ENCODE measurements around the gene OXT. TPM values are rescaled to one million over a fixed set of nuclear protein-coding genes. Genes with fewer than 3 reads are reported as not detected.

The OXT gene
- total and polyA plus RNA-seq, 9 donors, result 0.61 to 0.86 TPM; not detected in 7

- TF ChIP-seq POLR2A (IDR thresholded peaks at IDR 0.05) (no peak), CTCF (IDR thresholded peaks at IDR 0.05) (no peak), EP300 (IDR thresholded peaks at IDR 0.05) (no peak)
- no peaks in the 10 kb centered on the region for H3K27me3 ChIP-seq
- DNase-seq, result no peak
Measured at GRCh38 chr20:3082306-3082951, 11.0 kb downstream of the OXT start.

GRCh38 chr20:3082955-3083952 lies 11.8 kb downstream of the OXT start:
- no peak overlapping the region for H3K27ac ChIP-seq
- no peaks in the 10 kb centered on the region for H3K9me3 ChIP-seq
- H3K4me1 ChIP-seq (ENCODE audit: insufficient read depth), result peaks cover 8% of the 10 kb centered on the region
- H3K4me3 ChIP-seq, result no peak overlapping the region
- intact Hi-C loops (cut with DNase I), result no loop called here
- WGBS, 3 donors, result 16 to 20% (median 20%) methylated on average over 75 to 76 of the region's 76 CpGs
- H3K36me3 ChIP-seq, result no peaks in the 10 kb centered on the region
- TF ChIP-seq POLR2A (IDR thresholded peaks at IDR 0.05) (no peak), EP300 (IDR thresholded peaks at IDR 0.05) (no peak), CTCF (IDR thresholded peaks at IDR 0.05) (no peak)
- DNase-seq, result no peak
- H3K27me3 ChIP-seq, result no peaks in the 10 kb centered on the region

More at GRCh38 chr20:3082306-3082951, 11.0 kb downstream of the OXT start:
- 4 to 9% (median 6%) methylated on average over 41 to 71 of the region's 71 CpGs for WGBS, 3 donors
- Histone ChIP-seq H3K4me3 (no peak overlapping the region), H3K4me1 (ENCODE audit: insufficient read depth) (peaks cover 8% of the 10 kb centered on the region), H3K9me3 (no peaks in the 10 kb centered on the region), H3K27ac (no peak overlapping the region), H3K36me3 (no peaks in the 10 kb centered on the region)
- intact Hi-C loops (cut with DNase I), result no loop called here

- WGBS, 3 donors, result 87 to 89% (median 88%) methylated on average over 28 of the region's 28 CpGs
- TF ChIP-seq EP300 (IDR thresholded peaks at IDR 0.05) (no peak), POLR2A (IDR thresholded peaks at IDR 0.05) (no peak), CTCF (IDR thresholded peaks at IDR 0.05) (no peak)
- H3K4me1 ChIP-seq (ENCODE audit: insufficient read depth), result peaks cover 8% of the 10 kb centered on the region
- no peak within 1 kb of the TSS for H3K27ac ChIP-seq
- intact Hi-C loops (cut with DNase I), result no loop called here
- no peaks in the 10 kb centered on the region for H3K36me3 ChIP-seq
- H3K27me3 ChIP-seq, result no peaks in the 10 kb centered on the region
- DNase-seq, result no peak
- no peaks in the 10 kb centered on the region for H3K9me3 ChIP-seq
- no peak within 1 kb of the TSS for H3K4me3 ChIP-seq
Measured at GRCh38 chr20:3084283-3084985, 13.0 kb downstream of the OXT start, which contains the start of gene AVP. AVP (minus strand) TSS chr20:3084724; CDS start chr20:3084674, 50 bp downstream.

- Histone ChIP-seq H3K36me3 (no peaks in the 10 kb centered on the region), H3K27me3 (no peaks in the 10 kb centered on the region), H3K4me3 (no peak overlapping the region), H3K4me1 (ENCODE audit: insufficient read depth) (peaks cover 8% of the 10 kb centered on the region), H3K27ac (no peak overlapping the region), H3K9me3 (no peaks in the 10 kb centered on the region)
- intact Hi-C loops (cut with DNase I), result no loop called here
- no peak for TF ChIP-seq EP300 (IDR thresholded peaks at IDR 0.05)
- DNase-seq, result no peak
- WGBS, 3 donors, result 80 to 90% (median 90%) methylated on average over 7 of the region's 7 CpGs
Measured at GRCh38 chr20:3084986-3085360, 13.6 kb downstream of the OXT start.
